22Rv1 (cell line): Measurements from ENCODE around the gene GJB3.

Experiments used
- H3K27ac ChIP-seq: fragments of 450-650 bp; 2 replicates; pipeline ENCODE4 v1.5.1; 2017
- CTCF ChIP-seq: fragments of 450-650 bp; IDR thresholded peaks from 2 replicates; pipeline ENCODE4 v1.5.1; 2017; ENCODE audit warnings: mild to moderate bottlenecking
- ZFX ChIP-seq: fragments of 450-650 bp; IDR thresholded peaks from 2 replicates; pipeline ENCODE4 v1.6.1; 2017; ENCODE audit warnings: antibody characterized with exemption, borderline replicate concordance

The GJB3 gene

GRCh38 chr1:34787461-34788420 lies 6.7 kb downstream of the GJB3 start:
- TF ChIP-seq CTCF (peak; percentile 18; the same call in 1 of the 2 replicates), ZFX (no peak)
- H3K27ac ChIP-seq = no peak overlapping the region

- no peak overlapping the region for H3K27ac ChIP-seq
These were observed 10.0 kb downstream of the GJB3 start for GRCh38 chr1:34790985-34791384.

GRCh38 chr1:34792424-34792823 lies 11.4 kb downstream of the GJB3 start:
- TF ChIP-seq ZFX = no peak
- TF ChIP-seq CTCF = no peak
- H3K27ac ChIP-seq = no peak overlapping the region

More at GRCh38 chr1:34790985-34791384, 10.0 kb downstream of the GJB3 start:
- no peak for TF ChIP-seq ZFX
- TF ChIP-seq CTCF = no peak

GRCh38 chr1:34792868-34793727 lies 12.1 kb downstream of the GJB3 start, which contains the start of gene GJA4:
Gene GJA4 (plus strand): TSS chr1:34792999. CDS start chr1:34794214, 1,215 bp downstream.
- H3K27ac ChIP-seq = no peak within 1 kb of the TSS
- TF ChIP-seq CTCF (no peak), ZFX (no peak)

GRCh38 chr1:34794001-34794789 lies 13.2 kb downstream of the GJB3 start:
- no peak overlapping the region for H3K27ac ChIP-seq
- TF ChIP-seq ZFX = no peak
- TF ChIP-seq CTCF = no peak

GRCh38 chr1:34794790-34795180 lies 13.8 kb downstream of the GJB3 start:
- no peak overlapping the region for H3K27ac ChIP-seq
- TF ChIP-seq ZFX = no peak
- no peak for TF ChIP-seq CTCF
